K562 (cell line): ENCODE results near the gene METTL24. TPM values are rescaled to one million over a fixed set of nuclear protein-coding genes. Genes with fewer than 3 reads are reported as not detected.

Experiments
- ATAC-seq: fragments of 200-7000 bp; cut with Tn5 transposase; 3 replicates; pipeline ENCODE4 v1.9.1; 2020; ENCODE audit warnings: moderate library complexity
- BruUV-seq: library from RNA; stranded (reverse); fragments of 400-500 nt; replicated peaks from 2 replicates; lab custom pipeline; 2021; lab: Mats Ljungman, UMichigan
- CTCF ChIA-PET: fragments of 300-600 bp; formaldehyde crosslinking; extraction: SDS; loops from one replicate; lab custom pipeline; 2021; ENCODE audit warnings: low intra/inter-chr PET ratio; lab: Yijun Ruan, JAX
- POLR2A ChIA-PET: fragments of 300-600, 350-650 bp; sonication (Branson Sonifier 250); formaldehyde crosslinking; extraction: SDS; loops from one replicate; lab custom pipeline; 2021; ENCODE audit warnings: antibody characterized with exemption, inconsistent platforms; lab: Yijun Ruan, JAX
- DNase-seq, 4 experiments: peaks; one replicate each; pipeline versions ENCODE4 v3.0.0 to v3.0.0-alpha.2; 2011 to 2018; ENCODE audit warnings: low spot score in 3 of 4, mixed read lengths in 3 of 4; ENCODE audit errors: extremely low read depth in 1 of 4
- FAIRE-seq: peaks from 2 replicates; lab custom pipeline; 2011; peaks lifted over from hg19 to GRCh38; lab: Jason Lieb, UNC
- H2AFZ ChIP-seq: 2 replicates; pipeline ENCODE4 v1.6.0; 2011; ENCODE audit warnings: low read depth, low read length, control low read depth, inconsistent platforms
- H3K27ac ChIP-seq: fragments of 200-600 bp; 3 replicates; pipeline ENCODE4 v1.8.0; 2011; ENCODE audit warnings: low read depth, mild to moderate bottlenecking, control low read depth, inconsistent platforms, low read length, moderate library complexity, mixed read lengths; ENCODE audit errors: extremely low read depth
- H3K27me3 ChIP-seq, 2 experiments: fragments of 300-600 bp in 1 of 2; 2 replicates in 1 of 2; 3 replicates in 1 of 2; pipeline versions ENCODE4 v1.6.0 to v1.8.0; 2011; ENCODE audit warnings: inconsistent platforms in 2 of 2, low read length in 2 of 2, mild to moderate bottlenecking in 1 of 2, mixed read lengths in 1 of 2, moderate library complexity in 1 of 2; ENCODE audit not compliant: control insufficient read depth in 2 of 2, insufficient read depth in 2 of 2
- H3K36me3 ChIP-seq: fragments of 300-600 bp; 3 replicates; pipeline ENCODE4 v1.8.0; 2011; ENCODE audit warnings: mild to moderate bottlenecking, low read length, inconsistent platforms; ENCODE audit not compliant: control insufficient read depth, insufficient read depth
- H3K4me1 ChIP-seq, 2 experiments: fragments of 200-600 bp in 1 of 2; replicated peaks in 1 of 2; 2 replicates in 1 of 2; 3 replicates in 1 of 2; pipeline versions ENCODE4 v1.5.1 to v1.8.0; 2011; ENCODE audit warnings: inconsistent platforms in 2 of 2, low read length in 2 of 2, mild to moderate bottlenecking in 1 of 2, mixed read lengths in 1 of 2, moderate library complexity in 1 of 2; ENCODE audit not compliant: control insufficient read depth in 2 of 2, insufficient read depth in 2 of 2
- H3K4me2 ChIP-seq: 2 replicates; pipeline ENCODE4 v1.6.1; 2011; ENCODE audit warnings: low read length, control low read depth, inconsistent platforms, mixed read lengths; ENCODE audit not compliant: insufficient read depth
- H3K4me3 ChIP-seq: fragments of 200-600 bp; sonication (generic), shearing (Covaris generic); 2 replicates; pipeline ENCODE4 v1.5.1; 2016; ENCODE audit warnings: control low read depth, inconsistent platforms
- H3K79me2 ChIP-seq: fragments of 200-600 bp; 3 replicates; pipeline ENCODE4 v1.8.0; 2011; ENCODE audit warnings: low read length, inconsistent platforms; ENCODE audit not compliant: control insufficient read depth, insufficient read depth
- H3K9ac ChIP-seq, 2 experiments: 2 replicates each; pipeline versions ENCODE4 v1.6.0 to v1.6.1; 2011; ENCODE audit warnings: low read depth in 2 of 2, low read length in 2 of 2, control low read depth in 1 of 2, inconsistent platforms in 1 of 2, mild to moderate bottlenecking in 1 of 2, mixed read lengths in 1 of 2; ENCODE audit not compliant: insufficient read depth in 1 of 2
- H3K9me1 ChIP-seq: one replicate; pipeline ENCODE4 v1.6.0; 2011; ENCODE audit warnings: inconsistent platforms, mild to moderate bottlenecking, low read length, moderate library complexity; ENCODE audit not compliant: control insufficient read depth, insufficient read depth
- H3K9me3 ChIP-seq: replicated peaks from 2 replicates; pipeline ENCODE4 v1.5.1; 2011; ENCODE audit warnings: low read depth, low read length, inconsistent platforms; ENCODE audit not compliant: control insufficient read depth, insufficient read depth
- H4K20me1 ChIP-seq: replicated peaks from 2 replicates; pipeline ENCODE4 v1.6.1; 2011; ENCODE audit warnings: low read length, inconsistent platforms, mixed read lengths; ENCODE audit not compliant: control insufficient read depth, insufficient read depth
- MCM2 ChIP-seq: fragments of 450-650 bp; IDR thresholded peaks from 2 replicates; pipeline ENCODE4 v1.6.1; 2017; ENCODE audit warnings: low read depth, mild to moderate bottlenecking
- TAF7 ChIP-seq: fragments of 450-650 bp; IDR thresholded peaks from 2 replicates; pipeline ENCODE4 v1.6.1; 2016; ENCODE audit warnings: missing genetic modification characterization, missing compliant biosample characterization
- ZNF23 ChIP-seq: fragments of 250-450 bp; sonication (Bioruptor Pico); IDR thresholded peaks from 2 replicates; pipeline ENCODE4 v1.4.0; 2020; ENCODE audit warnings: mild to moderate bottlenecking
- WGBS: fragments of 100-300 bp; shearing (Covaris generic); methylation state at CpG from one replicate; pipeline ENCODE4 v1.1.6; 2016; ENCODE audit warnings: low coverage, mixed read lengths; ENCODE audit not compliant: insufficient coverage; ENCODE audit errors: missing lambda C conversion rate; 5-methylcytosine and 5-hydroxymethylcytosine counted together
- in situ Hi-C: fragments of 300-500 bp; cut with MboI; formaldehyde crosslinking; loops from 4 replicates; pipeline ENCODE4 v1.15.0; 2018; ENCODE audit warnings: inconsistent platforms, mixed read lengths
- intact Hi-C: fragments of 100-400 bp; cut with micrococcal nuclease; formaldehyde crosslinking; loops from 2 replicates; pipeline ENCODE4 v1.14.2; 2022
- polyA plus RNA-seq, 8 experiments: library from polyadenylated mRNA; depleted of rRNA in 4 of 8; stranded (reverse) in 5 of 8; unstranded in 3 of 8; fragments of >200 nt; fragmentation: Nextera tagmentation in 2 of 8; fragmentation: Illumina TruSeq in 1 of 8; extraction: Ambion mirVana in 2 of 8; extraction: Trizol in 1 of 8; gene quantifications; 2 replicates each; pipeline versions ENCODE4 v1.2.1 to v1.2.3, GENCODE V29; 2011 to 2014; ENCODE audit warnings: inconsistent platforms in 1 of 8, missing spikeins in 1 of 8
- total RNA-seq, 7 experiments: library from RNA; depleted of rRNA in 6 of 7; stranded (reverse); fragments of >200 nt in 6 of 7; fragmentation: Illumina TruSeq in 2 of 7; extraction: Trizol in 2 of 7; gene quantifications; 2 replicates each; pipeline versions ENCODE4 v1.2.1 to v1.2.3, GENCODE V29; 2011 to 2021; ENCODE audit warnings: low replicate concordance in 1 of 7
- TF ChIP-seq, protein P1 (sequence below): sonication (generic); formaldehyde crosslinking; IDR thresholded peaks from 2 replicates; pipeline ENCODE4 v1.4.0; 2020; ENCODE audit warnings: mild to moderate bottlenecking, missing genetic modification reagents

METTL24 gene
- total and polyA plus RNA-seq, 9 of the 15 experiments (the other 6 are each of a cell fraction or from before 2014, with no cell fraction given) = not detected

DNA sequence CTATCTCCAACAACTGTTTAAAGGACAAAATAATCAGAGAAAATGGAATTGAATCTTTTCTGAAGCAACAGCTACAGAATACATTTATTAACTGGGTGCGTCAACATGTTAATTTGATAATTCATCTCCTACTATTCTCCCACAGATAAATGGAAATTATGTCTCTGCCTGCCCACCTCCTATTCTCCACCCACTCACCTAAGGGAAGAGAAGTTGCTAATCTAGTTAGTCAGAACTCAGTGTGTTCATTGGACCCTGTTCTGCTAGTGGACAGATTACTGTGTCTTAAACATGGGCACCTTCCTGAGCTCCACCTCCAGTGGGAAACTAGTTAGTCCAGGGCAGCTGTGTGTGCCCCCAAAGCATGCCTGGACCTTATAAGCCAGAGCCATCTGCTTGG, 41.0 kb downstream of the METTL24 start:
- FAIRE-seq = no peak
- H3K27ac ChIP-seq = no peak overlapping the region
- no peaks in the 10 kb centered on the region for H3K36me3 ChIP-seq
- 7% methylated on average over 1 of the region's 1 CpG for WGBS
- POLR2A ChIA-PET = interaction anchor here (1.1 to 1.2 kb wide), 2 partner anchors 18 to 211 kb away, joined by 3 read pairs; no protein-coding TSS in a partner anchor
- DNase-seq = no peak
- in situ Hi-C loops = no loop called here
- intact Hi-C loops = no loop called here
- TF ChIP-seq, protein P1, sequence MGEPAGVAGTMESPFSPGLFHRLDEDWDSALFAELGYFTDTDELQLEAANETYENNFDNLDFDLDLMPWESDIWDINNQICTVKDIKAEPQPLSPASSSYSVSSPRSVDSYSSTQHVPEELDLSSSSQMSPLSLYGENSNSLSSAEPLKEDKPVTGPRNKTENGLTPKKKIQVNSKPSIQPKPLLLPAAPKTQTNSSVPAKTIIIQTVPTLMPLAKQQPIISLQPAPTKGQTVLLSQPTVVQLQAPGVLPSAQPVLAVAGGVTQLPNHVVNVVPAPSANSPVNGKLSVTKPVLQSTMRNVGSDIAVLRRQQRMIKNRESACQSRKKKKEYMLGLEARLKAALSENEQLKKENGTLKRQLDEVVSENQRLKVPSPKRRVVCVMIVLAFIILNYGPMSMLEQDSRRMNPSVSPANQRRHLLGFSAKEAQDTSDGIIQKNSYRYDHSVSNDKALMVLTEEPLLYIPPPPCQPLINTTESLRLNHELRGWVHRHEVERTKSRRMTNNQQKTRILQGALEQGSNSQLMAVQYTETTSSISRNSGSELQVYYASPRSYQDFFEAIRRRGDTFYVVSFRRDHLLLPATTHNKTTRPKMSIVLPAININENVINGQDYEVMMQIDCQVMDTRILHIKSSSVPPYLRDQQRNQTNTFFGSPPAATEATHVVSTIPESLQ = no peak
- TF ChIP-seq MCM2 (no peak), TAF7 (tag) (no peak), ZNF23 (no peak)
- TF ChIP-seq, all 486 proteins: peak for 0
- CTCF ChIA-PET = no interaction called here
- H3K27me3 ChIP-seq = peaks cover 0 to 15% of the 10 kb centered on the region in 2 experiments; a peak in 3 of 5 replicates
- H3K9ac ChIP-seq = no peak overlapping the region
- H3K4me3 ChIP-seq = no peak overlapping the region
- no peak for ATAC-seq
- H4K20me1 ChIP-seq = no peaks in the 10 kb centered on the region
- H3K4me1 ChIP-seq = no peaks in the 10 kb centered on the region
- H3K9me1 ChIP-seq = no peaks in the 10 kb centered on the region
- no peaks in the 10 kb centered on the region for H3K79me2 ChIP-seq
- no TSS peak for BruUV-seq
- no peak overlapping the region for H3K4me2 ChIP-seq
- no peaks in the 10 kb centered on the region for H3K9me3 ChIP-seq
- no peak overlapping the region for H2AFZ ChIP-seq
